Activated CD8-positive, alpha-beta memory T cell treated with anti-CD3 and anti-CD28 coated beads for 48 hours (primary cell): ENCODE measurements around the gene MSL1.

ENCODE experiments used
- DNase-seq, 3 experiments: peaks; one replicate each; pipeline ENCODE4 v3.0.0-alpha.2; 2020; ENCODE audit warnings: low read depth in 2 of 3, low spot score in 2 of 3

Gene MSL1

GRCh38 chr17:40091691-40092397 lies 29.9 kb upstream of the MSL1 start:
- no peak for DNase-seq

GRCh38 chr17:40092581-40092980 lies 29.2 kb upstream of the MSL1 start:
- DNase-seq = no peak

- no peak for DNase-seq
Measured at GRCh38 chr17:40093005-40093579, 28.7 kb upstream of the MSL1 start.

DNA sequence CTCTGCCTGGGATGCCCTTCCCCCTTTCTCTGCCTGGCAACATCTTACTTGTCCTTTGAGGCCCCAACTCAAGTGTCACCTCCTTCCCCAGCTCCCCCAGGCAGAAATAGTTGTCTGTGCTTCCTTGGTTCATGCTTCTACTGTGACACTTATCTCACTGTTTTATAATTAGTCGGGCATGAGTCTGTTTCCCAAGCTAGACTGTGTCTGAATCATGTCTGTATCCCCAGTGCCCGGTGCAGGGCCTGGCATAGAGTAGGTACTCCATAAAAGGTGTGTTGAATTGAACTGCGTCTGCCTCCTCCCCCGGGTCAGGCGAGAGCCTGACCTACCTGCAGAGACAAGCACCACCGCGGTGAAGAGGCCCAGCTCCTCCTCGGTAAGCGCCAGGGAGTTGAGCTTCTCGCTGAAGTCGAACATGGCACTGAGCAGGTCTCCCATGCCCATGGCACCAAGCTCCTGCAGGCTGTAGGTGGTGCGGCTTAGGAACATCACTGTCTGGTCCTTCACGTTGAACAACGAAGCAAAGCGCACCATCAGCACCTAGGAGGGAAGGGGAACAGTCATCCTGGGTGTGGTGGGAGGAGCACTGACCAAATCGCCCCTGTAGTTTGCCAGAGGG lies 28.1 kb upstream of the MSL1 start:
- DNase-seq = no peak

- DNase-seq = no peak
Measured at GRCh38 chr17:40094874-40095273, 26.9 kb upstream of the MSL1 start.

GRCh38 chr17:40095351-40095943 lies 26.3 kb upstream of the MSL1 start:
- no peak for DNase-seq

DNA sequence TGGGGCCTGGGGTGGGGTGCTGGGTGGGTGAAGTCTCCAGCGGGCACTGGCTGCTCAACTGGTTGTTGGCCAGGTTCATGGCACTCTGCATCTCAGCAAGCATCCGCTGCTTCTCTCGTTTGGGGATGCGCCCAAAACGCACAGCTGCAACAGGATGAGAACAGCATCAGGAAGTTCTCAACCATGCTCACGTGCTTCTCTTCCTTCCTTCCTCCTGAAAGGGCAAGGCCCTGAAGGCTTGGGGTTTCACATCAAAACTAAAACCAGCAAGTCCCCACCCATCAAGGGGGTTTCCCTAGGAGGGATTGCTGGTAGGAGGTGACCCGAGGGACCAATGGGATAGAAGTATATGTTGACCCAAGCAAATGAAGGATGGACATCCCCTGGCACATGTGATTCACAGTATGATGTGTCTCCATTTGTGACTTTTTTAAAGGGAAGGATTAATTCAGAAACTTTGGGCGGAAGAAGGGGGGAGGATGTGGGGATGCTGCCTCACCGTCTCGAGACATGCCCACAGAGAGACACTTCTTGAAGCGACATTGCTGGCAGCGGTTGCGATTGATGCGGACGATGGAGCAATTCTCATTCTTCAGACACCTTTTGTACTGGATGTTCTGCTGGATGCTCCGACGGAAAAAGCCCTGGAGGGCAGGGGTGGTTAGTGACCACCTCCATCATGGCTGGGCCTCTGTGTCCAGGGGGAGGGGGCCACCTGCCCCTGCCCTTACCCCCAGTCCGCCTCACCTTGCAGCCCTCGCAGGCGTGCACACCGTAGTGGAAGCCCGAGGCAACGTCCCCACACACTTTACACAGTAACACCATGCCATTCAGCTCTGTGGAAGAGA lies 25.6 kb upstream of the MSL1 start:
- DNase-seq = peak in 2 of 3 experiments; percentile 53 to 64

GRCh38 chr17:40097087-40097486 lies 24.7 kb upstream of the MSL1 start:
- DNase-seq = no peak

DNA sequence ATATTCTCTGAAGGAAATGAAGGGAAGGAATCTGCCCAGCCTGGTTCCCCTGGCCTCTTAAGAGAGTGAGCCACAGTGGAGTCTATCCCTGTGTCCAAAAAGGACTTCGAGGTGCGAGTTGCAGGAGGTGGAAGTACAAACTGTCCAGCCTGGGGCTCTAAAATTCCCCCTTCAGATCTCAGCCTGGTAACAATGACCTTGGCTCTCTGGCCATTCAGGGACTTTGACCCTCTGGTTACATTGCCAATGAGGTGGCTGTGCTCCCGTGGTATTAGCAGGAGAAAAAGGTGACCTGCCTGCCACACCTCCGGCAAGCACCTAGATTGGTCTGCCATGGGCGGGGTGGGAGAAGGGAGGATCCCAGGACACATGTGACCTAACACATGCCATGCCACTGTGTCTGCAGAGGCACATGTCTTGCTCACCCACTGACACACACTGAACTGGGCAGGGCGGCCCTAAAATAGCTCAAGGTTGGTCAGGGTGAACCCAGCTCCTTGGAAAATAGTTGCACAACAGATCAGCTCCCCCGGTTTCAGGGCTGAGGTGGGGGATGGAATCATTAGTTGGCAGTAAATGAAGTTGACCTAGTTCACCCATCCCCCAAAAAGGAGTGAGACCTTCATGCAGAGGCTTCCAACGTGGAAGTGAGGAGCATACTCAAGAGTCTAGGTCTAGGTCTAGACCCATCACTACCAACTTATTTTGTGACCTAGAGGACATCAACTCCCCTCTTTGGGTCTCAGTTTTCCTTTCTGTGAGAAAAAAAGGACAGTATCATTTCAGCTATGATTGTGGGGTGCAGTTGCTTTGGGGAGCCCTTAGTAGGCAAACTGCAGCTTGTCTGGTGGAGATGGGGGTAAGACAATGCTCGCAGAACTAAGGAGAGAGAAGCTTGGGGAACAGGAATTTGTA lies 23.6 kb upstream of the MSL1 start:
- no peak for DNase-seq

GRCh38 chr17:40098846-40099618 lies 22.7 kb upstream of the MSL1 start:
- peak; percentile 94 to 97 (median 97) for DNase-seq

DNA sequence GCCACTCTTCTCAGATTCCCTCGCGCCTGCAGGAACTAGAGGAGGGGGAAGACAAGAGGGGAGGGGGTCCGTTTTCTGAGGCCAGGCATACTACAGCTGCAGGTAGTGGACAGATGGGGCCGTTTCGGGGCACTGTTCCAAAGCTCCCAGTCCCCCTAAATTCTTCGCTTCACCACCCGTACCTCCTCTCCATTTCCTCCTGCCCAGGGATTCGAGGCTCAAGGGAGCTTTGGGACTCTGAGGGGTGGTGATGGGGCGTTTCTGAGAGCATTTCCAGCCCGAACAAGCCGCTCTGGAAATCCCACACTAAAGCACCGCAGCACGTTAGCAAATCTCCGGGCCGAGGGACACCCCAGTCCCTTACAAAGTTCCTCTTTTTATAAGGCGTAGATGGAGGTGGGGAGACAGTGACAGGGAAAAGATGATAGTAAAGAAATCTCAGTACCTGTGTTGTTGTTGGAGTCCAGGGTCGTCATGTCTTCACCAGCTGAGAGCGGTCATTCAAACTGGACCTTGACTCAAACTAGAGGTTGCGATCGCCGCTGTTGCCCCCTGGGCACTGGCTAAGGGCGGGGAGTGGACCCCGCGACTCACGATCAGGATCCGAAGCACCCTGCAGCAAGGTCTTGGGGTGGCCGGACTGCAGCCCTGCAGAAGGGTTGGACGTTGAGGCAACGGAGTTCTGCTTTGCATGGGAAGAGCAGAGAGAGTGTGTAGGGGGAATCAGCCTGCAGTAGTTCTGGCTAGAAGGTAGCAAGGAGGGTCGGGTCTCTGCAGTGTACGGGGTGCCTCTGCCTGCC lies 22.0 kb upstream of the MSL1 start:
- no peak for DNase-seq

DNA sequence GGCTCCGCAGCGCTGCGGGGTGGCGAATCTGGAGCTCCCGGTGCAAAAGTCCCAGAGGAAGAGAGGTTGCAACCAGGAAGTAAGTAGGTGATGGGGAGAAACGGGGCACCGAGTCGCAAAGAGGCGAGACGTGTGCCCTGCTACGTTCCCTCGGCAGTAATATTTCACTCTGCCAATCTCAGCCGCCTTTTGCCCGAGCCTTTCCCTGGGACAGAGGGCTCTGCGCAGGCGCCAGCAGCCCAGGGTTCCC lies 21.4 kb upstream of the MSL1 start, which contains the start of gene NR1D1:
NR1D1 (minus strand) TSS at position 171 of the 250 bp plus-strand sequence. CDS start 495 bp downstream, outside the sequence.
- DNase-seq = no peak

DNA sequence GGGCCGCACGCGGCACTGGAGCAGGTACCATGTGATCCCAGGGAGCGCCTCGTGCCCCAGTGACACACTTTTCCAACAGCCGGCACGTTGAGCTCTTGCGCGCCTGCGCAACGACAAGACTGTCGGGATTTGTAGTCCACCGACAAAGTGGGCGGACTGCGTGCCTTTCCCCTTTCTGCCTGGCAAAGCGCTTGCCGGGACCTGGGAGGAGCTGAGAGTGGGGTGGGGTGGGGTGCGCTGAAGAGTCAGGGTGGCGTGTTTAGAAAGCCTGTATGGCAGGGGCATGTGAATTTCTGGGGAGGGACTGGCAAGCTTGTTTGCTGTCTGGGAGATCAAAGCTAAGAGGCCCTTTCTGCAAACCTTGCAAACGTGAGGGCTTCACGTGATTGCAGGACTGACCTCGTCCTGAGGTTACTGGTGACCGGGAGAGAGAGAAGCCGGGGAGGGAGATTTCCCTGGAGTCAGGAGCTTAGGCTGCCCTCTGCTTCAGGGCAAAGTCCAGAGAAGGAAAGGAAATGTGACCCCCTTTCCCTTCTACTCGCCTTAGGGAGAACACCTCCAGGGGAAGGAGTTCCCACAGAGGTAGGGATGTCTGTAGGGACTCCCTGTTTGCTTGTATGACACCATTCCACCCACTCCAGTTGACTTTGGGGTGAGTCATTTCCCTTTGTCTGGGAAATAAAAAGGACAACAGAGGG lies 21.0 kb upstream of the MSL1 start:
- peak; percentile 69 to 82 (median 79) for DNase-seq

- no peak for DNase-seq
Measured at GRCh38 chr17:40101367-40102210, 20.2 kb upstream of the MSL1 start.

- DNase-seq = no peak
Measured at GRCh38 chr17:40103071-40103661, 18.6 kb upstream of the MSL1 start.

- no peak for DNase-seq
Measured at GRCh38 chr17:40103688-40104087, 18.1 kb upstream of the MSL1 start.
